ENCODE measurements around the gene LPP. TPM values are rescaled to one million over a fixed set of nuclear protein-coding genes. Genes with fewer than 3 reads are reported as not detected.
A peak's percentile ranks its signal among the peaks of the same experiment; 100 is the strongest.

LPP gene
- total RNA-seq, 3 donors from 2014 or later (not counting 1 experiment from before 2014, with no cell fraction given), result 137 to 163 (median 149) TPM

DNA sequence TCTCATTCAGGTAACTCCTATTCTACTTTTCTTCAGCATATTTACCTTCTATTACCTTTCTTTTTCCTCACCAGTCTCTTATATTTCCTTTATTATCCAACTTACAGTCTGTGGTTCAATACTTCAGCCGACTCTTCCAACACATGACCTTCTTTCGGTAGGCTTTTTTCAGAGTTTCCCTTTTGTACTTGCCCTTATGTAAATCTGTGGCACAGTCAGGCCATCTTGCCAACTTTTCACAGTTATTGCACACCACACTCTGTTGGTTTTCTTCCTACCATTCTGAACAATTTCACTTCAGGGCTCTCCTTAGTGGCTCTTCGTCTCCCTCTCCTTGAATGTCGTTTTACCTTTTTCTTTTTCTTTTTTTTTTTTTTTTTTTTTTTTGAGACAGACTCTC lies 427.8 kb downstream of the LPP start:
- ATAC-seq, result no peak
- H3K4me1 ChIP-seq (ENCODE audit: control insufficient read depth, insufficient read depth, low read length), result peaks cover 4% of the 10 kb centered on the region
- H3K4me1 Mint-ChIP-seq, result peaks cover 13 to 15% of the 10 kb centered on the region in 2 donors

GRCh38 chr3:188583341-188584161 lies 429.6 kb downstream of the LPP start:
- Histone ChIP-seq H3K4me1 (ENCODE audit: control insufficient read depth, insufficient read depth, low read length) (peaks cover 4% of the 10 kb centered on the region), H3K36me3 (ENCODE audit: control insufficient read depth, insufficient read depth, low read length) (no peaks in the 10 kb centered on the region), H3K27ac (ENCODE audit: low read length) (no peak overlapping the region), H3K9me3 (ENCODE audit: control insufficient read depth, insufficient read depth, low read length) (no peaks in the 10 kb centered on the region), H3K27me3 (ENCODE audit: control insufficient read depth, insufficient read depth, low read length) (no peaks in the 10 kb centered on the region), H3K4me3 (ENCODE audit: low read length) (no peak overlapping the region)
- intact Hi-C loops (cut with micrococcal nuclease), result no loop called here
- no peaks in the 10 kb centered on the region for H3K9me3 Mint-ChIP-seq
- H3K27me3 Mint-ChIP-seq (ENCODE audit: low read depth in 2 of 2), result no peaks in the 10 kb centered on the region
- peak in 1 of 2 donors; percentile 6 for DNase-seq
- WGBS (ENCODE audit: insufficient coverage), result 97% methylated on average over 6 of the region's 9 CpGs
- TF ChIP-seq CTCF (IDR thresholded peaks at IDR 0.05), result no peak
- H3K4me1 Mint-ChIP-seq, result peaks cover 6 to 16% of the 10 kb centered on the region in 2 donors
- no peaks in the 10 kb centered on the region for H3K36me3 Mint-ChIP-seq
- H3K27ac Mint-ChIP-seq, result no peak overlapping the region
- ATAC-seq, result peak in 2 of 3 donors; percentile 33 to 36
- no peak overlapping the region for H3K4me3 Mint-ChIP-seq

More for the DNA sequence above, 427.8 kb downstream of the LPP start:
- Histone ChIP-seq H3K36me3 (ENCODE audit: control insufficient read depth, insufficient read depth, low read length) (no peaks in the 10 kb centered on the region), H3K27me3 (ENCODE audit: control insufficient read depth, insufficient read depth, low read length) (no peaks in the 10 kb centered on the region), H3K27ac (ENCODE audit: low read length) (no peak overlapping the region), H3K4me3 (ENCODE audit: low read length) (no peak overlapping the region), H3K9me3 (ENCODE audit: control insufficient read depth, insufficient read depth, low read length) (no peaks in the 10 kb centered on the region)
- 50% methylated on average over 4 of the region's 4 CpGs for WGBS (ENCODE audit: insufficient coverage)
- TF ChIP-seq CTCF (IDR thresholded peaks at IDR 0.05), result no peak
- H3K4me3 Mint-ChIP-seq, result no peak overlapping the region
- H3K36me3 Mint-ChIP-seq, result no peaks in the 10 kb centered on the region
- H3K27ac Mint-ChIP-seq, result no peak overlapping the region
- intact Hi-C loops (cut with micrococcal nuclease), result no loop called here
- no peak for DNase-seq
- no peaks in the 10 kb centered on the region for H3K27me3 Mint-ChIP-seq (ENCODE audit: low read depth in 2 of 2)
- no peaks in the 10 kb centered on the region for H3K9me3 Mint-ChIP-seq

- no peaks in the 10 kb centered on the region for H3K27me3 ChIP-seq (ENCODE audit: control insufficient read depth, insufficient read depth, low read length)
- Mint-ChIP-seq H3K4me1 (peaks cover 10 to 20% of the 10 kb centered on the region in 2 donors), H3K9me3 (no peaks in the 10 kb centered on the region), H3K36me3 (no peaks in the 10 kb centered on the region), H3K27ac (peak overlapping the region in 1 of 2 donors; percentile 58), H3K27me3 (ENCODE audit: low read depth in 2 of 2) (no peaks in the 10 kb centered on the region), H3K4me3 (no peak overlapping the region)
- H3K27ac ChIP-seq (ENCODE audit: low read length), result no peak overlapping the region
- 54% methylated on average over 4 of the region's 4 CpGs for WGBS (ENCODE audit: insufficient coverage)
- no peaks in the 10 kb centered on the region for H3K9me3 ChIP-seq (ENCODE audit: control insufficient read depth, insufficient read depth, low read length)
- TF ChIP-seq CTCF (IDR thresholded peaks at IDR 0.05), result no peak
- intact Hi-C loops (cut with micrococcal nuclease), result no loop called here
- H3K4me1 ChIP-seq (ENCODE audit: control insufficient read depth, insufficient read depth, low read length), result peaks cover 4% of the 10 kb centered on the region
- no peaks in the 10 kb centered on the region for H3K36me3 ChIP-seq (ENCODE audit: control insufficient read depth, insufficient read depth, low read length)
- DNase-seq (no peak), ATAC-seq (peak in 1 of 3 donors; percentile 52)
- no peak overlapping the region for H3K4me3 ChIP-seq (ENCODE audit: low read length)
Observed at GRCh38 chr3:188584162-188584529, 430.2 kb downstream of the LPP start.
